Stomach (tissue), 4 donors: Measurements from ENCODE around the gene AKIRIN1.

ENCODE experiments used
- CTCF ChIP-seq, 7 experiments: fragments of 450-650 bp in 4 of 7; fragments of 200-600 bp in 3 of 7; sonication (generic) in 3 of 7; IDR thresholded peaks; one replicate each; pipeline ENCODE4 v1.5.1; 2016 to 2019; ENCODE audit warnings: antibody characterized with exemption in 7 of 7, control low read depth in 2 of 7, mild to moderate bottlenecking in 1 of 7
- EP300 ChIP-seq: sonication (generic); formaldehyde crosslinking; IDR thresholded peaks from one replicate; pipeline ENCODE4 v1.6.1; 2017; ENCODE audit warnings: antibody characterized with exemption
- POLR2A ChIP-seq, 4 donors: fragments of 450-650 bp; IDR thresholded peaks; one replicate each; pipeline ENCODE4 v1.6.1; 2016; ENCODE audit warnings: antibody characterized with exemption in 4 of 4, control low read depth in 2 of 4, mild to moderate bottlenecking in 1 of 4, moderate library complexity in 1 of 4
- POLR2AphosphoS5 ChIP-seq, 3 donors: sonication (generic); formaldehyde crosslinking; IDR thresholded peaks; one replicate each; pipeline ENCODE4 v1.6.1; 2016; ENCODE audit warnings: antibody characterized with exemption in 3 of 3

DNA sequence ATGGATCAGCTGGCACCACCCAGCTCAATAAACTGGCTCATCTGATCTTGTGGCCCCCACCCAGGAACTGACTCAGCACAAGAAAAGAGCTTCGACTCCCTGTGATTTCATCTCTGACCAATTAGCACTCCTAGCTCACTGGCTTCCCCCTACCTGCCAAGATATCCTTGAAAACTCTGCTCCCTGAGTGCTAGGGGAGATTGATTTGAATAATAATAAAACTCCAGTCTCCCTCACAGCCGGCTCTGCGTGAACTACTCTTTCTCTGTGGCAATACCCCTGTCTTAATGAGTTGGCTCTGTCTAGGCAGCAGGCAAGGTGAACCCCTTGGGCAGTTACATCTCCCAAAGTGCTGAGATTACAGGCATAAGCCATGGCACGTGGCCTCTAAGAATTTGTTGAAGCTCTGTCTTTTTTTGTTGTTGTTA, 37.6 kb upstream of the AKIRIN1 start:
- TF ChIP-seq CTCF (IDR thresholded peaks at IDR 0.05), result no peak
- no peak for TF ChIP-seq EP300
- TF ChIP-seq POLR2AphosphoS5 (IDR thresholded peaks at IDR 0.05), result no peak
- no peak for TF ChIP-seq POLR2A (IDR thresholded peaks at IDR 0.05)
